ENCODE results near the gene PGLYRP1. TPM values are rescaled to one million over a fixed set of nuclear protein-coding genes. Genes with fewer than 3 reads are reported as not detected.

The PGLYRP1 gene
- total and polyA plus RNA-seq, 2 of the 4 experiments (the other 2 are of a cell fraction): not detected

DNA sequence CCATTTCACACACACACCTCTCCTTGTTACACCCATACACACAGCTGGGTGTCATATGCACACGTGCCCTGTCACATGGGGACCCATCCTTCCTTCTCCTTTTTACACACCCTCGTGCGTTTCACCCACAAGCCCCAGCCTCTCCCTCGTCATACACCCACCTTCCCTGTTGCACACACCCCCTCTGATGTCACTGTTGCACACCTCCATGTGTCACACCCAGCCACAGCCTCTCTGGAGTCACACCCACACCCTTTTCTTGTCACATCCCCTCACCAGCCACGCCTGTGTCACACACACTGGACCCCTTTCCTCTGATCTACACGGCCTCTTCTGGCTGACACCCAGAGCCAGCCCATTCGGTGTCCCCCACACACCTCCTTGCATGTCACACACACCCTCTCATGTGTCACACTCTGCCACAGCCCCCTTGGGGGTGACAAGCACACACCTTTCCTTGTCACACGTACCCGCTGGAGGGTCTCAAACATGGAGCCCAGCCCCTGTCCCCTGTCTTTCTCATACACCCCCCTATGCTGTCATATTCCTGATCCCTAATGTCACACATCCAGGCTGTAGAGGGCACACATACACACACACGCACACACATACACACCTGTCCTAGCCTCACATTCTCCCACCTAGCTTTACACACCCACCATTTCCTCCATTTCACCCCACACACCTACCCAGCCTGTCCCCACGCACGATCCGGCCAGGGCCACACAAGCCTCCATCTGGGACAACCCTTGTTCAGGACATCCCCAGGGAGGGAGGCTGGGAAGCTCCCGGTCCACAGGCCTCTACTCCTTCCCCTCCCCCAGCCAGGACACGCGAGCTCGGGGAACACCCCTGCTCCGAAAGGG lies 50.5 kb downstream of the PGLYRP1 start:
- no peak overlapping the region for H2AK5ac ChIP-seq (ENCODE audit: low read depth, low read length)
- H2AK9ac ChIP-seq (replicated peaks; ENCODE audit: low read depth, low read length, poor library complexity): no peak overlapping the region
- H3K23ac ChIP-seq (ENCODE audit: low read depth, low read length): no peak overlapping the region; the same call in 1 of the 2 replicates
- ATAC-seq (ENCODE audit: low read depth): no peak
- no peaks in the 10 kb centered on the region for H4K20me1 ChIP-seq (ENCODE audit: insufficient read depth, low read length)
- BruUV-seq (replicated peaks): no TSS peak
- no peak overlapping the region for H4K5ac ChIP-seq (ENCODE audit: low read depth, low read length)
- intact Hi-C loops (cut with micrococcal nuclease) (no loop called here), in situ Hi-C loops (cut with MboI; ENCODE audit: low sequenced_read_pairs) (no loop called here), dilution Hi-C loops (cut with HindIII; ENCODE audit: low sequenced_read_pairs, unreplicated experiment) (no loop called here)
- H2BK20ac ChIP-seq (ENCODE audit: low read depth, low read length): no peak overlapping the region
- peak overlapping the region; percentile 56 for H2AFZ ChIP-seq (replicated peaks; ENCODE audit: low read length, poor library complexity)
- no peaks in the 10 kb centered on the region for H3K36me3 ChIP-seq (ENCODE audit: control insufficient read depth, insufficient read depth, low read length)
- no peak overlapping the region for H3K4ac ChIP-seq (ENCODE audit: low read depth, low read length)
- H3K4me2 ChIP-seq (ENCODE audit: low read depth, low read length): no peak overlapping the region
- TF ChIP-seq RAD21 (IDR thresholded peaks at IDR 0.05; ENCODE audit: low read length): no peak
- TF ChIP-seq, protein P1, sequence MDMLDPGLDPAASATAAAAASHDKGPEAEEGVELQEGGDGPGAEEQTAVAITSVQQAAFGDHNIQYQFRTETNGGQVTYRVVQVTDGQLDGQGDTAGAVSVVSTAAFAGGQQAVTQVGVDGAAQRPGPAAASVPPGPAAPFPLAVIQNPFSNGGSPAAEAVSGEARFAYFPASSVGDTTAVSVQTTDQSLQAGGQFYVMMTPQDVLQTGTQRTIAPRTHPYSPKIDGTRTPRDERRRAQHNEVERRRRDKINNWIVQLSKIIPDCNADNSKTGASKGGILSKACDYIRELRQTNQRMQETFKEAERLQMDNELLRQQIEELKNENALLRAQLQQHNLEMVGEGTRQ (IDR thresholded peaks at IDR 0.05; ENCODE audit: low read depth, low read length): peak; percentile 62; the same call in 1 of the 2 replicates
- no peak overlapping the region for H3K27ac ChIP-seq (ENCODE audit: insufficient read depth, low read length)
- no peaks in the 10 kb centered on the region for H3K79me1 ChIP-seq (ENCODE audit: low read depth in 1 of 2, low read length in 2 of 2)
- peaks cover 4% of the 10 kb centered on the region; the same call in 1 of the 2 replicates for H3K9me3 ChIP-seq (ENCODE audit: control insufficient read depth, insufficient read depth, low read length)
- no peak overlapping the region for H2BK15ac ChIP-seq (ENCODE audit: low read depth, low read length)
- CTCF ChIA-PET: no interaction called here
- no peak overlapping the region for H3K18ac ChIP-seq (ENCODE audit: low read depth, low read length)
- H2BK5ac ChIP-seq (ENCODE audit: low read depth, low read length, poor library complexity, severe bottlenecking): no peak overlapping the region
- no peak overlapping the region for H4K91ac ChIP-seq (ENCODE audit: insufficient read depth, low read depth, low read length)
- whole genome bisulfite sequencing, 2 experiments (ENCODE audit: extremely low coverage in 2 of 2, insufficient read length in 1 of 2): 12% methylated on average over 7 of the region's 18 CpGs; no CpG with 5 or more reads in 1 of the 2 experiments
- no peak overlapping the region for H3K14ac ChIP-seq (replicated peaks; ENCODE audit: low read depth, low read length)
- no peak for DNase-seq
- no peak overlapping the region for H2BK120ac ChIP-seq (ENCODE audit: low read depth, low read length)
- POLR2A ChIA-PET (ENCODE audit: unreplicated experiment): no interaction called here
- no peak overlapping the region for H3K4me3 ChIP-seq (ENCODE audit: insufficient read depth, low read depth, low read length)
- H3K4me1 ChIP-seq (ENCODE audit: control insufficient read depth, insufficient read depth, low read length): no peaks in the 10 kb centered on the region
- H3K27me3 ChIP-seq (ENCODE audit: control insufficient read depth, insufficient read depth, low read length): peaks cover 70% of the 10 kb centered on the region
- no peak overlapping the region for H4K8ac ChIP-seq (ENCODE audit: low read depth in 2 of 2, low read length in 2 of 2)
- H3K56ac ChIP-seq (ENCODE audit: extremely low read depth, insufficient read depth, low read length): no peak overlapping the region
- H3K9me1 ChIP-seq (ENCODE audit: insufficient read depth, low read length): 0 out of 2 replicates have a peak, but pooled peaks cover 2% of the 10 kb centered on the region
- H3K9ac ChIP-seq (ENCODE audit: low read depth, low read length): no peak overlapping the region
